ENCODE measurements around the gene ALAS1.

DNA sequence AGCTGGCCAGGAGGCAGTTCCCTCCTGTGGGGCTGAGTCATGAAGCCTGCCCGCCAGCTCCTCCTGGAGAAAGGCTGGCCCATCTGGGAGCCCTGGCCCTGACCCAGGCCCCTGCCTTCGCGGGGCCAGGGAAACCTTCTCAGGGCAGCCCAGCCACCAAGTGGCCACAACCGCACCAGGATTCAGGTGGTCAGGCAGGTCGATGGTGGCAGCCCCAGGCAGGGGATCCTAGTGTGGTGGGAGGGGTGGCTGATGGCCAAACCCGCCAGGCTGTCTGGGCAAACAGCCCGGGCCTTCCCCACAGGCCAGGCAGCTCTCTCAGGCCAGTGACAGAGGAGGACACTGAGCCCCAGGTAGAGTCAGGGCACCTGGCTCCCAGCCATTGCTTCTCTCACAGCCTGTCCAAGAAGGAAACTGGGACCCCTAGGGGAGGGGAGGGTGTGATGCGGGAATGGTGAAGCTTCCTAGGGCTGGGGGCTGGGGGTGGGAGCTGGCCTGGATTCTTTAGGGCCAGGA is 39.8 kb downstream of the ALAS1 start:
- TF ChIP-seq, protein P1, sequence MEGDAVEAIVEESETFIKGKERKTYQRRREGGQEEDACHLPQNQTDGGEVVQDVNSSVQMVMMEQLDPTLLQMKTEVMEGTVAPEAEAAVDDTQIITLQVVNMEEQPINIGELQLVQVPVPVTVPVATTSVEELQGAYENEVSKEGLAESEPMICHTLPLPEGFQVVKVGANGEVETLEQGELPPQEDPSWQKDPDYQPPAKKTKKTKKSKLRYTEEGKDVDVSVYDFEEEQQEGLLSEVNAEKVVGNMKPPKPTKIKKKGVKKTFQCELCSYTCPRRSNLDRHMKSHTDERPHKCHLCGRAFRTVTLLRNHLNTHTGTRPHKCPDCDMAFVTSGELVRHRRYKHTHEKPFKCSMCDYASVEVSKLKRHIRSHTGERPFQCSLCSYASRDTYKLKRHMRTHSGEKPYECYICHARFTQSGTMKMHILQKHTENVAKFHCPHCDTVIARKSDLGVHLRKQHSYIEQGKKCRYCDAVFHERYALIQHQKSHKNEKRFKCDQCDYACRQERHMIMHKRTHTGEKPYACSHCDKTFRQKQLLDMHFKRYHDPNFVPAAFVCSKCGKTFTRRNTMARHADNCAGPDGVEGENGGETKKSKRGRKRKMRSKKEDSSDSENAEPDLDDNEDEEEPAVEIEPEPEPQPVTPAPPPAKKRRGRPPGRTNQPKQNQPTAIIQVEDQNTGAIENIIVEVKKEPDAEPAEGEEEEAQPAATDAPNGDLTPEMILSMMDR (IDR thresholded peaks at IDR 0.05): no peak
- peak; percentile 54 to 79 for TF ChIP-seq POLR2AphosphoS5 (IDR thresholded peaks at IDR 0.05; ENCODE audit: insufficient read depth in 1 of 2, low read depth in 1 of 2)
